SH-SY5Y (cell line): ENCODE data around the gene LDLRAD1.

Experiments
- GATA2 ChIP-seq: IDR thresholded peaks from 2 replicates; pipeline ENCODE4 v1.6.1; 2011; ENCODE audit warnings: mild to moderate bottlenecking, low read depth, low read length
- GATA3 ChIP-seq: IDR thresholded peaks from 2 replicates; pipeline ENCODE4 v1.6.1; 2011; ENCODE audit warnings: low read depth, mild to moderate bottlenecking, low read length, moderate library complexity

- TF ChIP-seq GATA3 (no peak), GATA2 (no peak)
These were observed 18.1 kb downstream of the LDLRAD1 start for GRCh38 chr1:53999920-54000319.
